ENCODE results near the gene THYN1. TPM values are rescaled to one million over a fixed set of nuclear protein-coding genes. Genes with fewer than 3 reads are reported as not detected.

The THYN1 gene
- total and polyA plus RNA-seq, 3 experiments from 2014 or later = 58.9 to 133 (median 68.4) TPM

DNA sequence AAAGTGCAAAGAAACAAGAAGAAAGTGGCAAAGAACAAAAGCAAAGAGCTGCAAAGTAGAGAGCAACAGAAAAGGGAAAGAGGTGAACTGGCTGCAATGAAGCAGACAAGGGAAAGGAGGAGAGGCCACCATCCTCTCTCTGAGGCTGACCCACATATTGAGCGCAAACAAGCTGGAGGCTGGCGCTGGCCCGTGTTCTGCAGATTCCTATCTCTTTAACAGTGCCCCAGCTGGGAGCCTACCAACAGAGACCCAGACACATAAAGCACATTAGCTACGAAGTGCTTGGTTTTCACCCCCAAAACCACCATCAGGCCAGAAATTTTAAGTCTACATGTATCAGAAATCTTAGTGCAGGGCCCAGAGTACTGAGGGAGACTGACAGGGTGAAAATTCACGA, 47.0 kb downstream of the THYN1 start:
- peaks cover 32% of the 10 kb centered on the region for H3K36me3 ChIP-seq (ENCODE audit: insufficient read depth, low read length)
- Mint-ChIP-seq H3K36me3 (peaks cover 21 to 86% (median 30%) of the 10 kb centered on the region in 3 donors), H3K27me3 (no peaks in the 10 kb centered on the region), H3K4me3 (no peak overlapping the region), H3K27ac (no peak overlapping the region), H3K9me3 (no peaks in the 10 kb centered on the region), H3K4me1 (peaks cover 0 to 1% (median 0%) of the 10 kb centered on the region in 3 donors)
- no peaks in the 10 kb centered on the region for H3K4me1 ChIP-seq (ENCODE audit: insufficient read depth, low read length)
- no peaks in the 10 kb centered on the region for H3K9me3 ChIP-seq (ENCODE audit: low read length)
- POLR2A ChIA-PET = no interaction called here
- H3K27me3 ChIP-seq (ENCODE audit: insufficient read depth, low read length, poor library complexity, severe bottlenecking) = no peaks in the 10 kb centered on the region
- DNase-seq = no peak
- H3K27ac ChIP-seq (ENCODE audit: low read depth, low read length) = no peak overlapping the region
- H3K4me3 ChIP-seq (ENCODE audit: low read length) = no peak overlapping the region
- CTCF ChIA-PET = interaction anchor here (1.0 to 1.3 kb wide), 3 partner anchors 25 to 43 kb away, joined by 3 read pairs; no protein-coding TSS in a partner anchor

DNA sequence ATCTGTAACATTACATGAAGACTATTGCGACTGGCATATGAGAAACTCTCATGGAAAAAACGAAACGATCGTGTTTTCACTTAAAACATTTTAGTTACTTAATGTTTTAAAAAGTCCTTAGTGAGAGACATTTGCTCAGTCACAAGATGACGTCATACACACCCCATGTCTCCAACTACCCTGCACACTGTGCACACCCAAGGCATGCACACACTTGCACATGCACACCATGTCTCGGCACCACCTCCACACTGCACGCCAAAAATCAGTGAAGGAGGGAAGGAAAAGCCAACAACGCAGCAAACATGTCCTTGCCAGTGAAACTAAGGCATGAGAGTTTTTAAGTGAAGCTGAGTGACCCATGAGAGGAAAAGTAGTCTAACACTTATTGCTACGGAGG, 47.4 kb downstream of the THYN1 start:
- H3K36me3 Mint-ChIP-seq = peaks cover 21 to 87% (median 32%) of the 10 kb centered on the region in 3 donors
- Histone ChIP-seq H3K9me3 (ENCODE audit: low read length) (no peaks in the 10 kb centered on the region), H3K27ac (ENCODE audit: low read depth, low read length) (no peak overlapping the region), H3K36me3 (ENCODE audit: insufficient read depth, low read length) (peaks cover 32% of the 10 kb centered on the region), H3K4me3 (ENCODE audit: low read length) (no peak overlapping the region), H3K27me3 (ENCODE audit: insufficient read depth, low read length, poor library complexity, severe bottlenecking) (no peaks in the 10 kb centered on the region), H3K4me1 (ENCODE audit: insufficient read depth, low read length) (no peaks in the 10 kb centered on the region)
- H3K4me1 Mint-ChIP-seq = peaks cover 0 to under 1% (median 0%) of the 10 kb centered on the region in 3 donors
- DNase-seq = no peak
- ChIA-PET POLR2A (no interaction called here), CTCF (interaction anchor here (1.0 kb wide), 1 partner anchor 38 kb away, joined by 3 read pairs; no protein-coding TSS in a partner anchor)
- H3K27ac Mint-ChIP-seq = no peak overlapping the region
- H3K9me3 Mint-ChIP-seq = no peaks in the 10 kb centered on the region
- no peak overlapping the region for H3K4me3 Mint-ChIP-seq
- H3K27me3 Mint-ChIP-seq = no peaks in the 10 kb centered on the region

DNA sequence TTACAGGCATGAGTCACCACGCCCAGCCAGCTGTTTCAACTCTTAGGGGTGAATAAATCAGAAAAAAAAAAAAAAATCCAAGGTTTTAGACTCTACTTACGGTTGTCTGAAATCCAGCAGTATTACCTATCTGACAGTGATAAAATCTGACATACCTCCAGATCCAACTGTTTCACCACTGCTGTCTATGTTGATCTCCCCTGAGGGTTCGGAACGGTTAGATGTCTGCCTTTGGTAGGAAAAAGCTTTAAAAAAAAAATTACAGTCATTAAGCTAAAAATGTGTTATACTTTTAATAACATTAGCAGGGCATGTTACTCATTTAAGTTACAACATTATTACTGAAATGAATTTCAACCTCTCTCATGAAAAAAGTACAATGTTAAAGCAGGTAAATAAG, 50.5 kb downstream of the THYN1 start:
- no peaks in the 10 kb centered on the region for H3K27me3 ChIP-seq (ENCODE audit: insufficient read depth, low read length, poor library complexity, severe bottlenecking)
- H3K4me3 Mint-ChIP-seq = no peak overlapping the region

DNA sequence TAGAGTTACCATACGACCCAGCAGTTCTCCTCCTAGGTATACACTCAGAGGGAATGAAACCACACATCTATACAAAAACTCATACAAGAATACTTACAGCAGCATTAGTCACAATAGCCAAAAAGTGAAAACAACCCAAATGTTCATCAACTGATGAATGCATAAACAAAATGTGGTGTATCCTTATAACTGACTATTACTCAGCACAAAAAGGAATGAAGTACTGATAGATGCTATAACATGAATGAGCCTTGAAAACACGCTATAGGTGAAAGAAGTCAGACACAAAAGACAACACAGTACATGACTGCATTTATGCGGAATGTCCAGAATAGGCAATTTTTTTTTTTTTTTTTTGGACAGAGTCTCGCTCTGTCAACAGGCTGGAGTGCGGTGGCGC, 52.5 kb downstream of the THYN1 start:
- ChIA-PET CTCF (no interaction called here), POLR2A (no interaction called here)
- Mint-ChIP-seq H3K27ac (no peak overlapping the region), H3K4me3 (no peak overlapping the region), H3K9me3 (no peaks in the 10 kb centered on the region), H3K4me1 (peaks cover 5 to 13% (median 7%) of the 10 kb centered on the region in 3 donors), H3K36me3 (peaks cover 18 to 88% (median 28%) of the 10 kb centered on the region in 3 donors), H3K27me3 (no peaks in the 10 kb centered on the region)
- no peak for DNase-seq
- H3K4me3 ChIP-seq (ENCODE audit: low read length) = no peak overlapping the region
- H3K27me3 ChIP-seq (ENCODE audit: insufficient read depth, low read length, poor library complexity, severe bottlenecking) = no peaks in the 10 kb centered on the region
- H3K36me3 ChIP-seq (ENCODE audit: insufficient read depth, low read length) = peaks cover 27% of the 10 kb centered on the region
- no peaks in the 10 kb centered on the region for H3K4me1 ChIP-seq (ENCODE audit: insufficient read depth, low read length)
- H3K27ac ChIP-seq (ENCODE audit: low read depth, low read length) = no peak overlapping the region
- no peaks in the 10 kb centered on the region for H3K9me3 ChIP-seq (ENCODE audit: low read length)

More for the DNA sequence above, 50.5 kb downstream of the THYN1 start:
- H3K27ac ChIP-seq (ENCODE audit: low read depth, low read length) = no peak overlapping the region
- ChIA-PET CTCF (no interaction called here), POLR2A (interaction anchor here (0.7 kb wide), 1 partner anchor 291 kb away, joined by 8 read pairs; no protein-coding TSS in a partner anchor)
- peaks cover 0 to 7% (median 0%) of the 10 kb centered on the region in 3 donors for H3K4me1 Mint-ChIP-seq
- H3K27me3 Mint-ChIP-seq = no peaks in the 10 kb centered on the region
- no peak for DNase-seq
- peaks cover 26 to 89% (median 31%) of the 10 kb centered on the region in 3 donors for H3K36me3 Mint-ChIP-seq
- no peak overlapping the region for H3K27ac Mint-ChIP-seq
- peaks cover 27% of the 10 kb centered on the region for H3K36me3 ChIP-seq (ENCODE audit: insufficient read depth, low read length)
- H3K9me3 Mint-ChIP-seq = no peaks in the 10 kb centered on the region
- no peaks in the 10 kb centered on the region for H3K4me1 ChIP-seq (ENCODE audit: insufficient read depth, low read length)
- H3K9me3 ChIP-seq (ENCODE audit: low read length) = no peaks in the 10 kb centered on the region
- H3K4me3 ChIP-seq (ENCODE audit: low read length) = no peak overlapping the region

DNA sequence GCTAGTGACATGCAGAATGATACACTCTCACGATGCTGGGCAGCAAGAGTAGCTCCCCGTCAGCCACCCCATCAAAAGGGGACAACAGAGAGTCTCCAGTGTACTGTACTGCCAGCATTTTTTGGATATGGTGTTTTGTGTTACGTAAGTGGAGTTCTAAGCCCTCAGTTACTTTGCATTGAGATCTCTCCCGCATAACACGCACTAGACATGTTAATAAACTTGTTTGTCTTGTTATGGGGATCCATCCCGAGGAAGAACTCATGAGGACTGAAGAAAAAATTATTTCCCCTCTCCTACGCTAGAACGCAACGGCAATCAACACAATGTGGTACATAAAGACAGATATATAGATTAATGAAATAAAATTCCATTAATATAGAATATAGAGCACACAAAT, 53.6 kb downstream of the THYN1 start:
- no peak overlapping the region for H3K27ac ChIP-seq (ENCODE audit: low read depth, low read length)
- no peaks in the 10 kb centered on the region for H3K9me3 ChIP-seq (ENCODE audit: low read length)
- Mint-ChIP-seq H3K4me3 (no peak overlapping the region), H3K27me3 (no peaks in the 10 kb centered on the region), H3K9me3 (no peaks in the 10 kb centered on the region), H3K27ac (peak overlapping the region in 2 of 8 donors; percentile 19 to 51), H3K36me3 (peaks cover 12 to 83% (median 27%) of the 10 kb centered on the region in 3 donors), H3K4me1 (peaks cover 5 to 13% (median 7%) of the 10 kb centered on the region in 3 donors)
- no peaks in the 10 kb centered on the region for H3K4me1 ChIP-seq (ENCODE audit: insufficient read depth, low read length)
- peaks cover 22% of the 10 kb centered on the region for H3K36me3 ChIP-seq (ENCODE audit: insufficient read depth, low read length)
- CTCF ChIA-PET = interaction anchor here (1.1 kb wide), 1 partner anchor 27 kb away, joined by 3 read pairs; no protein-coding TSS in a partner anchor
- no peak overlapping the region for H3K4me3 ChIP-seq (ENCODE audit: low read length)
- no peak for DNase-seq
- POLR2A ChIA-PET = no interaction called here
- no peaks in the 10 kb centered on the region for H3K27me3 ChIP-seq (ENCODE audit: insufficient read depth, low read length, poor library complexity, severe bottlenecking)

Other genes with a start within 250 kb of the THYN1 start
- 10 to 100 TPM; 12.5 to 14.8 TPM for gene JAM3, start 184.3 kb downstream of the THYN1 start, total RNA-seq
- 4.9 TPM for gene JAM3, start 184.3 kb downstream of the THYN1 start, polyA plus RNA-seq
- gene NCAPD3, start 29.4 kb downstream of the THYN1 start, total RNA-seq = 10 to 100 TPM; 76.7 to 80.4 TPM
- gene NCAPD3, start 29.4 kb downstream of the THYN1 start, polyA plus RNA-seq = 14.3 TPM
- gene VPS26B, start 28.7 kb downstream of the THYN1 start, total RNA-seq = 10 to 100 TPM; 36.6 to 36.7 TPM
- 73.5 TPM for gene VPS26B, start 28.7 kb downstream of the THYN1 start, polyA plus RNA-seq
- 10 to 100 TPM; 27.1 to 28.2 TPM for gene ACAD8, start 216 bp upstream of the THYN1 start, total RNA-seq
- gene ACAD8, start 216 bp upstream of the THYN1 start, polyA plus RNA-seq = 20.9 TPM
- gene GLB1L3, start 23.0 kb upstream of the THYN1 start, total RNA-seq = 1 to 10 TPM; 2.3 to 3.0 TPM
- 2.0 TPM for gene GLB1L3, start 23.0 kb upstream of the THYN1 start, polyA plus RNA-seq
- gene GLB1L2, start 78.6 kb upstream of the THYN1 start, total RNA-seq = 1 to 10 TPM; 8.6 to 9.5 TPM
- 0.70 TPM for gene GLB1L2, start 78.6 kb upstream of the THYN1 start, polyA plus RNA-seq
- under 1 TPM; 0.35 to 0.44 TPM for gene B3GAT1, start 158.9 kb upstream of the THYN1 start, total RNA-seq
- 0.07 TPM for gene B3GAT1, start 158.9 kb upstream of the THYN1 start, polyA plus RNA-seq

Data from CD8-positive, alpha-beta memory T cell (primary cell).